ENCODE data around the gene ARMC6.

- no peak for TF ChIP-seq ZBTB7A (tag by site-specific recombination; IDR thresholded peaks at IDR 0.05; ENCODE audit: low read depth)
- TF ChIP-seq PATZ1 (tag by site-specific recombination; IDR thresholded peaks at IDR 0.05) = no peak
- TF ChIP-seq, protein P1, sequence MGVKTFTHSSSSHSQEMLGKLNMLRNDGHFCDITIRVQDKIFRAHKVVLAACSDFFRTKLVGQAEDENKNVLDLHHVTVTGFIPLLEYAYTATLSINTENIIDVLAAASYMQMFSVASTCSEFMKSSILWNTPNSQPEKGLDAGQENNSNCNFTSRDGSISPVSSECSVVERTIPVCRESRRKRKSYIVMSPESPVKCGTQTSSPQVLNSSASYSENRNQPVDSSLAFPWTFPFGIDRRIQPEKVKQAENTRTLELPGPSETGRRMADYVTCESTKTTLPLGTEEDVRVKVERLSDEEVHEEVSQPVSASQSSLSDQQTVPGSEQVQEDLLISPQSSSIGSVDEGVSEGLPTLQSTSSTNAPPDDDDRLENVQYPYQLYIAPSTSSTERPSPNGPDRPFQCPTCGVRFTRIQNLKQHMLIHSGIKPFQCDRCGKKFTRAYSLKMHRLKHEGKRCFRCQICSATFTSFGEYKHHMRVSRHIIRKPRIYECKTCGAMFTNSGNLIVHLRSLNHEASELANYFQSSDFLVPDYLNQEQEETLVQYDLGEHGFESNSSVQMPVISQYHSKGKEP (tag by site-specific recombination; IDR thresholded peaks at IDR 0.05) = no peak
- TF ChIP-seq, protein P2, sequence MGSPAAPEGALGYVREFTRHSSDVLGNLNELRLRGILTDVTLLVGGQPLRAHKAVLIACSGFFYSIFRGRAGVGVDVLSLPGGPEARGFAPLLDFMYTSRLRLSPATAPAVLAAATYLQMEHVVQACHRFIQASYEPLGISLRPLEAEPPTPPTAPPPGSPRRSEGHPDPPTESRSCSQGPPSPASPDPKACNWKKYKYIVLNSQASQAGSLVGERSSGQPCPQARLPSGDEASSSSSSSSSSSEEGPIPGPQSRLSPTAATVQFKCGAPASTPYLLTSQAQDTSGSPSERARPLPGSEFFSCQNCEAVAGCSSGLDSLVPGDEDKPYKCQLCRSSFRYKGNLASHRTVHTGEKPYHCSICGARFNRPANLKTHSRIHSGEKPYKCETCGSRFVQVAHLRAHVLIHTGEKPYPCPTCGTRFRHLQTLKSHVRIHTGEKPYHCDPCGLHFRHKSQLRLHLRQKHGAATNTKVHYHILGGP (tag by site-specific recombination; IDR thresholded peaks at IDR 0.05) = no peak
- no peak for TF ChIP-seq EGR2 (tag by site-specific recombination; IDR thresholded peaks at IDR 0.05; ENCODE audit: low read depth)
- TF ChIP-seq ZBTB49 (tag by site-specific recombination; IDR thresholded peaks at IDR 0.05; ENCODE audit: low read depth) = no peak
- no peak for TF ChIP-seq ATF2 (tag by site-specific recombination; IDR thresholded peaks at IDR 0.05; ENCODE audit: low read depth)
- TF ChIP-seq ZNF324 (tag by site-specific recombination; IDR thresholded peaks at IDR 0.05) = no peak
- TF ChIP-seq ZNF221 (tag by site-specific recombination; IDR thresholded peaks at IDR 0.05; ENCODE audit: borderline replicate concordance) = no peak
These were observed 21.6 kb downstream of the ARMC6 start for GRCh38 chr19:19054939-19055440.

Measured in HEK293 (cell line).